ENCODE measurements around the gene DTX3L.
"Not testable (repeated sequence)": the region's sequence is repeated elsewhere in the genome, so short reads cannot be mapped to it uniquely, and the experiment has no call there.

DTX3L gene

GRCh38 chr3:122562923-122563716, 1.0 kb upstream of the DTX3L start:
- no peak for DNase-seq

GRCh38 chr3:122563717-122564025, 467 bp upstream of the DTX3L start:
- DNase-seq: no peak

GRCh38 chr3:122568131-122568530, 4.0 kb downstream of the DTX3L start:
- DNase-seq: not testable (repeated sequence)

GRCh38 chr3:122568755-122569154, 4.6 kb downstream of the DTX3L start:
- no peak for DNase-seq

- DNase-seq: no peak
Measured at GRCh38 chr3:122572940-122573412, 8.8 kb downstream of the DTX3L start.

GRCh38 chr3:122576174-122576940, 12.2 kb downstream of the DTX3L start:
- DNase-seq: no peak

GRCh38 chr3:122577409-122578031, 13.4 kb downstream of the DTX3L start, which contains the start of gene PARP15:
Gene PARP15 (plus strand): TSS chr3:122577650. CDS start chr3:122577668, 18 bp downstream.
- no peak for DNase-seq

GRCh38 chr3:122578069-122578740, 14.1 kb downstream of the DTX3L start:
- no peak for DNase-seq

- no peak for DNase-seq
Measured at GRCh38 chr3:122580470-122580869, 16.3 kb downstream of the DTX3L start.

- no peak for DNase-seq
Measured at GRCh38 chr3:122581622-122582021, 17.5 kb downstream of the DTX3L start.

GRCh38 chr3:122582390-122582789, 18.3 kb downstream of the DTX3L start:
- no peak for DNase-seq

GRCh38 chr3:122586098-122586497, 22.0 kb downstream of the DTX3L start:
- no peak for DNase-seq

- DNase-seq: no peak
Measured at GRCh38 chr3:122586773-122587485, 22.8 kb downstream of the DTX3L start.

- DNase-seq: no peak
Measured at GRCh38 chr3:122587572-122587971, 23.4 kb downstream of the DTX3L start.

- no peak for DNase-seq
Measured at GRCh38 chr3:122589297-122589696, 25.2 kb downstream of the DTX3L start.

GRCh38 chr3:122590610-122591009, 26.5 kb downstream of the DTX3L start:
- DNase-seq: no peak

GRCh38 chr3:122594025-122594424, 29.9 kb downstream of the DTX3L start:
- no peak for DNase-seq

- no peak for DNase-seq
Measured at GRCh38 chr3:122598151-122598550, 34.0 kb downstream of the DTX3L start.

- no peak for DNase-seq
Measured at GRCh38 chr3:122598556-122598955, 34.4 kb downstream of the DTX3L start.

- no peak for DNase-seq
Measured at GRCh38 chr3:122602011-122602710, 38.0 kb downstream of the DTX3L start.

- no peak for DNase-seq
Measured at GRCh38 chr3:122603056-122603455, 38.9 kb downstream of the DTX3L start.

GRCh38 chr3:122606330-122606729, 42.2 kb downstream of the DTX3L start:
- DNase-seq: no peak
